Activated CD8-positive, alpha-beta memory T cell treated with anti-CD3 and anti-CD28 coated beads for 4 hours (primary cell): ENCODE results near the gene CXXC5.
"Not testable (repeated sequence)": the region's sequence is repeated elsewhere in the genome, so short reads cannot be mapped to it uniquely, and the experiment has no call there.

ENCODE experiments used
- DNase-seq, 2 donors: peaks; one replicate each; pipeline ENCODE4 v3.0.0-alpha.2; 2020; ENCODE audit warnings: low read depth in 2 of 2

Gene CXXC5

GRCh38 chr5:139712412-139712811, 64.3 kb downstream of the CXXC5 start:
- no peak for DNase-seq

- DNase-seq: not testable (repeated sequence)
These were observed 65.7 kb downstream of the CXXC5 start for GRCh38 chr5:139713898-139714297.

DNA sequence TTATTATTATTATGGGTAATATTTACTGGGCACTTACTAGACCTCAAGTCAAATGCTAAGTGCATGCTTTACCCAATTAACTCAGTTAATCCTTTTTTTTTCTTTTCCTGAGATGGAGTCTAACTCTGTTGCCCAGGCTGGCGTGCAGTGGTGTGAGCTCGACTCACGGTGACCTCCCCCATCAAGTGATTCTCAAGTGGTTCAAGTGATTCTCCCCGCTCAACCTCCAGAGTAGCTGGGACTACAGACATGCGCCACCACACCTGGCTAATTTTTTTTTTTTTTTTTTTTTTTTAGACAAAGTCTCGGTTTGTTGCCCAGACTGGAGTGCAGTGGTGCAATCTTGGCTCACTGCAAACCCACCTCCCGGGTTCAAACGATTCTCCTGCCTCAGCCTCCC, 69.1 kb downstream of the CXXC5 start:
- DNase-seq: no peak

DNA sequence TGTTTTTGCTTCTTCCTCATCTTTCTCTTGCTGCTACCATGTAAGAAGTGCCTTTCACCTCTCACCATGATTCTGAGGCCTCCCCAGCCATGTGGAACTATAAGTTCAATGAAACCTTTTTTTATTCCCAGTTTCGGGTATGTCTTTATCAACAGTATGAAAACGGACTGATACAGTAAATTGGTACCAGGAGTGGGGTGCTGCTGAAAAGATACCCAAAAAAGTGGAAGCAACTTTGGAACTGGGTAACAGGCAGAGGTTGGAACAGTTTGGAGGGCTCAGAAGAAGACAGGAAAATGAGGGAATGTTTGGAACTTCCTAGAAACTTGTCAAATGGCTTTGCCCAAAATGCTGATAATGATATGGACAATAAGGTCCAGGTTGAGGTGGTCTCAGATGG, 70.3 kb downstream of the CXXC5 start:
- not testable (repeated sequence) for DNase-seq

- not testable (repeated sequence) for DNase-seq
These were observed 71.8 kb downstream of the CXXC5 start for GRCh38 chr5:139719970-139720369.

- no peak for DNase-seq
These were observed 75.9 kb downstream of the CXXC5 start for GRCh38 chr5:139723986-139724587.

- no peak for DNase-seq
These were observed 77.1 kb downstream of the CXXC5 start for GRCh38 chr5:139725073-139725830.

GRCh38 chr5:139726248-139726647, 78.1 kb downstream of the CXXC5 start:
- DNase-seq: no peak

DNA sequence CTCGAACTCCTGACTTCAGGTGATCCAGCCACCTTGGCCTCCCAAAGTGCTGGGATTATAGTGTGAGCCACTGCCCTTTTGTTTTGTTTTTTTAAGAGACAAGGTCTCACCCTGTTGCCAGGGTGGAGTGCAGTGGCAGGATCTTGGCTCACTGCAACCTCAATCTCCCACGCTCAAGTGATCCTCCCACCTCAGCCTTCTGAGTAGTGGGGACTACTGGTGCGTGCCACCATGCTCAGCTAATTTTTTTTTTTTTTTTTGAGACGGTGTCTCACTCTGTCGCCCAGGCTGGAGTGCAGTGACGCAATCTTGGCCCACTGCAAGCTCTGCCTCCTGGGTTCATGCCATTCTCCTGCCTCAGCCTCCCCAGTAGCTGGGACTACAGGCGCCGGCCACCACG, 79.5 kb downstream of the CXXC5 start:
- not testable (repeated sequence) for DNase-seq

DNA sequence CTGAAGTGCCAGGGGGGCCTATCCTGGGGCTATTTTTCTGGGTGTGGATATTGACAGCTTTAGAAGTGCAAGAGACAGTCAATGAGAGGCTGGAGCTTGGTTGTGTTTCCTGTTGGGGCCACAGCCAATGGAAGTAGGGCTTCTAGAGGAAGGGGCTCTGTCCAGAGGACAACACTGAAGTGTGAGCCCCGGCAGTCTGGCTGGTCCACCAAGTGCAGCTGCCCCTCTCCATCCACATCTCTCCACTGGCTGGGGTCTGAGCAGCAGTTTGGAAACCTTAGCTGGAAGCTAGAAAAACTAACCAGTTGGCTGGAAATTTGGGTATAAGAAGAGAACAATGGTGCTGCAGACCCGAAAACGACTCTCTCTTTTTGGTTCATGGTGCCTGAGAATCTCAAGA, 83.1 kb downstream of the CXXC5 start:
- DNase-seq: no peak

- DNase-seq: no peak
These were observed 83.9 kb downstream of the CXXC5 start for GRCh38 chr5:139732019-139732418.

DNA sequence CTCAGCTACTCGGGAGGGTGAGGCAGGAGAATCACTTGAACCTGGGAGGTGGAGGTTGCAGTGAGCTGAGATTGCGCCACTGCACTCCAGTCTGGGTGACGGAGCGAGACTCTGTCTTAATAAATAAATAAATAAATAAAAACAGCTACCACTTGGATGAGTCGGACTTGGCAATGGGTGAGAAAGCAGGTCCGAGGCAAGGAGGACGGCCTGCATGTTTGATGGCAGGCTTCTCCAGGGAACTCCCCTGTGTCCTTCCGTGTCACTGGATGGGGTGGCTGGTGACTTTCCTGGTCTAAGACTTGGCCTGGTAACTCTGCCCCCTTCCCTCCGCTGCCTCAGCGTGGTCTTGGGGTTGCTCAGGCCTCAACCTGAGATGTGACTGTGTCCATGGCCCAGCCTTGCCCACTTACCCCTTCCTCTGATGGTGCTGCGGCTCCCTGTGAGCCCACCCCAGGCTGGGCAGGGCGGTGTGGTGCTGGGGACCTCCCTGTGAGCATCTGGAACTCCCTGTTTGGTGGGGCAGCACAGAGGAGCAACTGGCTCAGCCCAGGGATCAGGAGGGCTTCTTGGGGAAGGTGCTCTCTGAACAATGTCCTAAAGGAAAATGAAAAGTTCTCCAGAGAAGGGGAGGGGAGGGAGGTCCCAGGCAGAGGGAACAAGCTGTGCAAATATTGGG, 85.0 kb downstream of the CXXC5 start:
- no peak for DNase-seq
